ENCODE results near the gene LTF.

The LTF gene

GRCh38 chr3:46490338-46491084, 25.8 kb upstream of the LTF start:
- DNase-seq: no peak

- no peak for DNase-seq
Measured at GRCh38 chr3:46489875-46490274, 25.2 kb upstream of the LTF start.

- DNase-seq: no peak
Measured at GRCh38 chr3:46489381-46489780, 24.7 kb upstream of the LTF start.

GRCh38 chr3:46488735-46489361, 24.1 kb upstream of the LTF start:
- peak; percentile 87 for DNase-seq

GRCh38 chr3:46485779-46486175, 21.1 kb upstream of the LTF start:
- no peak for DNase-seq

- no peak for DNase-seq
Measured at GRCh38 chr3:46484911-46485778, 20.4 kb upstream of the LTF start.

GRCh38 chr3:46484388-46484787, 19.7 kb upstream of the LTF start:
- DNase-seq: no peak

GRCh38 chr3:46483825-46484224, 19.1 kb upstream of the LTF start:
- DNase-seq: no peak

GRCh38 chr3:46482632-46483350, 18.1 kb upstream of the LTF start:
- DNase-seq: no peak

GRCh38 chr3:46481636-46482035, 16.9 kb upstream of the LTF start:
- no peak for DNase-seq

GRCh38 chr3:46480491-46481195, 15.9 kb upstream of the LTF start:
- no peak for DNase-seq

GRCh38 chr3:46479696-46480095, 15.0 kb upstream of the LTF start:
- DNase-seq: no peak

- DNase-seq: no peak
Measured at GRCh38 chr3:46479021-46479420, 14.3 kb upstream of the LTF start.

- no peak for DNase-seq
Measured at GRCh38 chr3:46478341-46478740, 13.6 kb upstream of the LTF start.

- no peak for DNase-seq
Measured at GRCh38 chr3:46477756-46478155, 13.1 kb upstream of the LTF start.

- no peak for DNase-seq
Measured at GRCh38 chr3:46477145-46477544, 12.4 kb upstream of the LTF start.

GRCh38 chr3:46472736-46473135, 8.0 kb upstream of the LTF start:
- no peak for DNase-seq

GRCh38 chr3:46471371-46471914, 6.7 kb upstream of the LTF start:
- DNase-seq: no peak

- DNase-seq: no peak
Measured at GRCh38 chr3:46470831-46471230, 6.1 kb upstream of the LTF start.

GRCh38 chr3:46469680-46470357, 5.1 kb upstream of the LTF start:
- no peak for DNase-seq

GRCh38 chr3:46468753-46469600, 4.3 kb upstream of the LTF start:
- no peak for DNase-seq
